Pancreas (tissue), 10 donors: ENCODE measurements around the gene PCP2. TPM values are rescaled to one million over a fixed set of nuclear protein-coding genes. Genes with fewer than 3 reads are reported as not detected.
A peak's percentile ranks its signal among the peaks of the same experiment; 100 is the strongest.

Experiments used
- ATAC-seq, 4 donors: fragments of 200-7000 bp; cut with Tn5 transposase; one replicate each; pipeline versions ENCODE4 v1.8.0 to v1.9.1; 2020; ENCODE audit warnings: mild to moderate bottlenecking in 4 of 4, moderate library complexity in 4 of 4
- DNase-seq, 6 donors: peaks; one replicate each; pipeline ENCODE4 v3.0.0-alpha.2; 2020
- FAIRE-seq: peaks from 2 replicates; lab custom pipeline; 2012; peaks lifted over from hg19 to GRCh38; lab: Jason Lieb, UNC
- H3K27ac ChIP-seq, 4 donors: fragments of 200-600 bp; sonication (generic); 1 replicate in 3 of 4; 2 replicates in 1 of 4; pipeline versions ENCODE4 v1.5.0 to v1.8.0; 2020
- H3K27me3 ChIP-seq, 4 donors: fragments of 200-600 bp; one replicate each; pipeline ENCODE4 v1.8.0; 2021
- H3K36me3 ChIP-seq, 3 donors: fragments of 200-600 bp; sonication (generic) in 1 of 3; one replicate each; pipeline versions ENCODE4 v1.5.0 to v1.8.0; 2020 to 2021
- H3K4me1 ChIP-seq, 3 donors: fragments of 200-600 bp; one replicate each; pipeline ENCODE4 v1.8.0; 2021
- H3K4me3 ChIP-seq, 4 donors: fragments of 200-600 bp; sonication (generic) in 2 of 4; one replicate each; pipeline versions ENCODE4 v1.5.0 to v1.8.0; 2020 to 2021
- H3K9me3 ChIP-seq, 4 donors: fragments of 200-600 bp; one replicate each; pipeline ENCODE4 v1.8.0; 2021
- WGBS, 2 donors: extraction: QIAGEN DNeasy Blood & Tissue Kit; methylation state at CpG; one replicate each; pipeline ENCODE4 v1.1.7; 2013; 5-methylcytosine and 5-hydroxymethylcytosine counted together
- intact Hi-C, 3 donors: fragments of 100-400 bp; cut with DNase I; formaldehyde crosslinking; loops; one replicate each; pipeline versions ENCODE4 v1.11.1 to v1.14.2; 2022
- polyA plus RNA-seq, 2 donors: library from polyadenylated mRNA; stranded (reverse); fragments of 200-250 nt; gene quantifications; one replicate each; pipeline ENCODE4 v1.2.3, GENCODE V29; 2013
- total RNA-seq, 6 donors: library from RNA; stranded (reverse); fragmentation: NEBNext Ultra II Directional in 4 of 6; extraction: Animal tissue kit (Norgen Biotek cat#: 25700) in 4 of 6; gene quantifications; one replicate each; pipeline versions ENCODE4 v1.2.1 to v1.2.4, GENCODE V29; 2021 to 2023
- TF ChIP-seq, protein P1 (sequence below), 4 donors: fragments of 200-600 bp; sonication (generic) in 3 of 4; IDR thresholded peaks; one replicate each; pipeline versions ENCODE4 v1.5.0 to v1.8.0; 2021; ENCODE audit warnings: antibody characterized with exemption in 4 of 4
- donor health status: healthy with polysubstance abuse.
- donor health status: DM: no; HTN: no; CAD: no; lungs with moderate emphysema.
- donor health status: DM: no; HTN: no; CAD: no.
- donor health status: control.
- donor health status: control.
- donor health status: Bipolar disorder and iron deficiency.
- donor health status: DM: yes; HTN: yes; CAD: no.
- donor health status: DM: no; HTN: no; CAD: no.
- donor health status: DM: no; HTN: no; CAD: no.
- donor health status: DM: yes; HTN: yes; CAD: no.

Gene PCP2
- total and polyA plus RNA-seq, 8 donors: 1.1 to 35.6 (median 2.2) TPM

GRCh38 chr19:7629347-7630054 is 4.0 kb downstream of the PCP2 start, which contains the start of the genes PET100 and XAB2:
Gene PET100, plus strand, starts transcription at chr19:7629793. Its CDS starts 41 bp downstream, at chr19:7629834.
Gene XAB2, minus strand, starts transcription at chr19:7629545. Its CDS starts 18 bp downstream, at chr19:7629527.
- TF ChIP-seq, protein P1, sequence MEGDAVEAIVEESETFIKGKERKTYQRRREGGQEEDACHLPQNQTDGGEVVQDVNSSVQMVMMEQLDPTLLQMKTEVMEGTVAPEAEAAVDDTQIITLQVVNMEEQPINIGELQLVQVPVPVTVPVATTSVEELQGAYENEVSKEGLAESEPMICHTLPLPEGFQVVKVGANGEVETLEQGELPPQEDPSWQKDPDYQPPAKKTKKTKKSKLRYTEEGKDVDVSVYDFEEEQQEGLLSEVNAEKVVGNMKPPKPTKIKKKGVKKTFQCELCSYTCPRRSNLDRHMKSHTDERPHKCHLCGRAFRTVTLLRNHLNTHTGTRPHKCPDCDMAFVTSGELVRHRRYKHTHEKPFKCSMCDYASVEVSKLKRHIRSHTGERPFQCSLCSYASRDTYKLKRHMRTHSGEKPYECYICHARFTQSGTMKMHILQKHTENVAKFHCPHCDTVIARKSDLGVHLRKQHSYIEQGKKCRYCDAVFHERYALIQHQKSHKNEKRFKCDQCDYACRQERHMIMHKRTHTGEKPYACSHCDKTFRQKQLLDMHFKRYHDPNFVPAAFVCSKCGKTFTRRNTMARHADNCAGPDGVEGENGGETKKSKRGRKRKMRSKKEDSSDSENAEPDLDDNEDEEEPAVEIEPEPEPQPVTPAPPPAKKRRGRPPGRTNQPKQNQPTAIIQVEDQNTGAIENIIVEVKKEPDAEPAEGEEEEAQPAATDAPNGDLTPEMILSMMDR (IDR thresholded peaks at IDR 0.05): no peak
- peak; percentile 93 to 98 (median 96) for DNase-seq
- Histone ChIP-seq H3K27me3 (no peaks in the 10 kb centered on the region), H3K27ac (peak within 1 kb of the TSS; percentile 44 to 73 (median 63)), H3K9me3 (no peaks in the 10 kb centered on the region), H3K4me3 (peak within 1 kb of the TSS; percentile 73 to 97 (median 83)), H3K4me1 (peaks cover 11 to 16% (median 16%) of the 10 kb centered on the region in 3 donors), H3K36me3 (peaks cover 0 to 7% (median 0%) of the 10 kb centered on the region in 3 donors)
- FAIRE-seq: peak; percentile 99
- intact Hi-C loops: no loop called here
- 0% methylated on average over 40 of the region's 40 CpGs for WGBS, 2 donors
- peak; percentile 97 to 98 (median 97) for ATAC-seq

DNA sequence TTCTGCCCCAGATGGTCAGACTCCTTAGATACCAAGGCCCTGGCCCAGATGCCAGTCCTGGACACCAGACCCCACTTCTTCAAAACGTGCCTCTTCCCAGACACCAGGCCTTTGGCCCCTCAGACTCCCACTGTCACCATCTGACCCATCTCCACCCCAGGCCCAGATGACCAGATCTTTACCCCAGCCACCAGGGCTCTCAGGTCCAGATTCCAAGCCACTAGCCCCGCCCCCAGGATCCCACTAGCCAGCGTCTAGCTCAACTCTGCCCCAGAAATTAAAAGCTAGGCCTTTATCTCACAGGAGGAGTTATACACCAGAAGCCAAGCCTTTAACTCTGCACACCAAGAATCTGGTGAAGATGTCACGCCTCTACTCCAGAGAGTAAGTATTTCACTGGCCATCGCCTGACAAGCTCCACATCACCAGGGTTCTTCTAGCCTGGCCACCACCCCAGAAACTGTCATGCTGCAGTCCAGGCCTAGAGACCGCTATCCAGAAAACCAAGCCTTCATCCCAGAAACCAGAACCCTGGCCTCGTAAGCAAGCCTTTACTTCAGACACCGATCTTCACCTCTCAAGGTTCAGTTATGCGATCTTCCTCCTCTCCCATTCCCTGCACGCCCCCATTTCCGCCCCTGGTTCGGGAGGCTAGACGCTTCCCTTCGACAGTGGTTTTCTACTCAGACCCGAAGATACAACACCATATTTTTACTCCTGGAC is 4.8 kb downstream of the PCP2 start:
- 2 to 3% methylated on average over 15 of the region's 15 CpGs for WGBS, 2 donors
- peaks cover 0 to 11% (median 0%) of the 10 kb centered on the region in 3 donors for H3K36me3 ChIP-seq
- H3K27ac ChIP-seq: peak overlapping the region; percentile 44 to 73 (median 63)
- no peaks in the 10 kb centered on the region for H3K27me3 ChIP-seq
- no peaks in the 10 kb centered on the region for H3K9me3 ChIP-seq
- H3K4me1 ChIP-seq: peaks cover 11 to 16% (median 16%) of the 10 kb centered on the region in 3 donors
- intact Hi-C loops: no loop called here
- FAIRE-seq (no peak), DNase-seq (no peak), ATAC-seq (no peak)
- H3K4me3 ChIP-seq: peak overlapping the region; percentile 73 to 97 (median 83)
- TF ChIP-seq, protein P1 (IDR thresholded peaks at IDR 0.05): no peak

DNA sequence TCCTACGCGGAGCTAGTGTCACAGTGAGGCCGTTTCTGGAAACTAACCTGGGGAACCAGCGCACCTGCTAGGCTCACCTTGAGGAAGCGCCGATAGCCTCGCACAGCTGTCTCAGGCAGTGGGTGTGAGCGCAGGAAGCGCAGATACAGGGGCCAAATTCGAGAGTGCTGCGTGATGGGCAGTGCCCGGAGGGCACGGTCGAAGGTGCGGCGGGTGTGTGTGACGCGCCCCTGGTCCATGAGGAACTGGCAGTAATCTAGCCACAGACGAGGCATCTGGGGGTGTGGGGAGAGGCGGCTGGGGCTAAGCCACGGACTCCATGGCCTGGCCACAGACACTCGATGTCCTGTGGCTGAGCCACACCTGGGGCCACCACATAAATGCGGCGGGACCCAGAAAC is 6.4 kb downstream of the PCP2 start:
- H3K27me3 ChIP-seq: no peaks in the 10 kb centered on the region
- intact Hi-C loops: no loop called here
- no peak for FAIRE-seq
- WGBS, 2 donors: 84 to 92% methylated on average over 24 of the region's 24 CpGs
- ATAC-seq: no peak
- no peak for DNase-seq
- H3K4me1 ChIP-seq: peaks cover 11 to 16% (median 16%) of the 10 kb centered on the region in 3 donors
- no peak overlapping the region for H3K4me3 ChIP-seq
- TF ChIP-seq, protein P1 (IDR thresholded peaks at IDR 0.05): no peak
- H3K27ac ChIP-seq: no peak overlapping the region
- H3K9me3 ChIP-seq: no peaks in the 10 kb centered on the region
- H3K36me3 ChIP-seq: peaks cover 0 to 27% (median 11%) of the 10 kb centered on the region in 3 donors

DNA sequence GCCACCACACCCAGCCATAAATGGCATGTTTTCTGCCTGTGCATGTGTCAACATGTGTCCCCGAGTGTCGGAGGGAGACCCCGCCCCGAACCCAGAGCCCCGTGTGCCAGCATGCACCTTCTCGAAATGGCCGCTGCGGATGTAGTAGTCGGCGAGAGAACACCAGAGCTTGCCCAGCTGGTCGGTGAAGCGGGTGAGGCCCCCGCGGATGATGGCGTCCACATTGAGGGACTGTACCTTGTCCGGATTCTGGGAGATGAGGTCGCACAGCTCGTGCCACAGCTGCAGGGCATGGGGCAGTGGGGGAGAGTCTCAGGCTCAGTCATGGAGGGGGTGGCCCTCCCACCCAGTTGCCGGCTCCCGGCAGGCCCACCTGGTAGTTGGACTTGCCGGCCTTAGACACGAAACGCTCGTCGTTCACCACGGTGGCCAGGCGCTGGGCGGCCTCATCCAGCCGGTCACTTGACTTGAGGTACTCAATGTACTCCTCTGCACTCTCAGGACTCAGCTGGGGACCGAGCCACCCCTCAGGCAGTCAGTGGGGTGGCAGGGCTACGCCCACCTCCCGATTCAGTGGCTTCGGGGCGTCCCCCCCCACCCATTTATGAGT is 7.7 kb downstream of the PCP2 start:
- 95 to 96% methylated on average over 33 to 34 of the region's 34 CpGs for WGBS, 2 donors
- Histone ChIP-seq H3K4me3 (no peak overlapping the region), H3K36me3 (peaks cover 0 to 34% (median 18%) of the 10 kb centered on the region in 3 donors), H3K4me1 (peaks cover 10 to 16% (median 15%) of the 10 kb centered on the region in 3 donors), H3K27me3 (no peaks in the 10 kb centered on the region), H3K27ac (no peak overlapping the region), H3K9me3 (no peaks in the 10 kb centered on the region)
- peak in 1 of 6 donors; percentile 72 for DNase-seq
- no peak for ATAC-seq
- TF ChIP-seq, protein P1 (IDR thresholded peaks at IDR 0.05): no peak
- intact Hi-C loops: no loop called here
- FAIRE-seq: no peak
